Activated CD4-positive, alpha-beta T cell treated with anti-CD3 and anti-CD28 coated beads, Interleukin-2, amount 50 U/mL, for 16 hours (primary cell): ENCODE data around the gene DPEP1.
"Not testable (repeated sequence)": the region's sequence is repeated elsewhere in the genome, so short reads cannot be mapped to it uniquely, and the experiment has no call there.

ENCODE experiments used
- DNase-seq: peaks from one replicate; pipeline ENCODE4 v3.0.0-alpha.2; 2020

Gene DPEP1

GRCh38 chr16:89656435-89657121, 43.1 kb downstream of the DPEP1 start:
- no peak for DNase-seq

GRCh38 chr16:89657442-89658220, 44.2 kb downstream of the DPEP1 start, which contains the start of the genes CHMP1A and SPATA33:
Gene CHMP1A (minus strand): TSS chr16:89657708. CDS start chr16:89657588, 120 bp downstream.
Gene SPATA33 (plus strand): TSS chr16:89657836. CDS start chr16:89657912, 76 bp downstream.
- DNase-seq, result peak; percentile 93

- peak; percentile 15 for DNase-seq
Observed at GRCh38 chr16:89658221-89658879, 44.9 kb downstream of the DPEP1 start.

- no peak for DNase-seq
Observed at GRCh38 chr16:89660146-89660545, 46.7 kb downstream of the DPEP1 start.

GRCh38 chr16:89661215-89661614, 47.8 kb downstream of the DPEP1 start:
- no peak for DNase-seq

GRCh38 chr16:89664238-89664637, 50.8 kb downstream of the DPEP1 start:
- DNase-seq, result not testable (repeated sequence)

- DNase-seq, result peak; percentile 30
Observed at GRCh38 chr16:89667000-89667399, 53.6 kb downstream of the DPEP1 start.

GRCh38 chr16:89667633-89668032, 54.2 kb downstream of the DPEP1 start:
- DNase-seq, result no peak

- DNase-seq, result no peak
Observed at GRCh38 chr16:89668790-89669158, 55.3 kb downstream of the DPEP1 start.

- no peak for DNase-seq
Observed at GRCh38 chr16:89669755-89670154, 56.3 kb downstream of the DPEP1 start.

- DNase-seq, result no peak
Observed at GRCh38 chr16:89670496-89671431, 57.3 kb downstream of the DPEP1 start.

- not testable (repeated sequence) for DNase-seq
Observed at GRCh38 chr16:89671565-89671964, 58.1 kb downstream of the DPEP1 start.

GRCh38 chr16:89672177-89672941, 58.9 kb downstream of the DPEP1 start:
- DNase-seq, result no peak

- DNase-seq, result no peak
Observed at GRCh38 chr16:89678258-89678657, 64.8 kb downstream of the DPEP1 start.

GRCh38 chr16:89685916-89686315, 72.5 kb downstream of the DPEP1 start:
- DNase-seq, result no peak

GRCh38 chr16:89686520-89687091, 73.2 kb downstream of the DPEP1 start, which contains the start of gene CDK10:
Gene CDK10 (plus strand): TSS chr16:89686689. CDS start chr16:89686711, 22 bp downstream.
- DNase-seq, result peak; percentile 93

- peak; percentile 23 for DNase-seq
Observed at GRCh38 chr16:89687092-89687940, 73.9 kb downstream of the DPEP1 start.
